ENCODE measurements around the gene DPP8. TPM values are rescaled to one million over a fixed set of nuclear protein-coding genes. Genes with fewer than 3 reads are reported as not detected.

DPP8 gene
- total and polyA plus RNA-seq, 10 of the 15 experiments (the other 5 are each of a cell fraction or from before 2014, with no cell fraction given) = 12.0 to 30.6 (median 24.3) TPM

DNA sequence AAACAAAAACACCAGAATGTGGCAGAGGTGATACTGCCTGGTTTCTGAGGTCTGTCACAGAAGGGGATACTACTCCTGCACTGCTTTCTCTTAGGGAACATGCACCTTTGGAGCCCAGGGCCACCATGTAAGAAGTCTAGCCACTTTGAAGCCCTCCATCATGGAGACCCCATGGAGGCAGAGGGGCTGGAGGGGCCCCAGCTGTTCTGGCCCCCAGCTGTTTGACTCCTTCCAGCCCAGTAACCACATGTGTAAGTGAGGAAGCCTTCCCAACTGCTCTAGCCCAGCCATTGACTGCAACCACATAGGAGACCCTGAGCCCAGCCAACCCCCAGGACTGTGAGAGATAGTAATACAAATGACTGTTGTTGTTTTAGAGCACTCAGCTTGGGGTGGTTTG lies 85.8 kb downstream of the DPP8 start:
- no TSS peak for BruUV-seq (replicated peaks)
- no peak for FAIRE-seq
- TF ChIP-seq, protein P1, sequence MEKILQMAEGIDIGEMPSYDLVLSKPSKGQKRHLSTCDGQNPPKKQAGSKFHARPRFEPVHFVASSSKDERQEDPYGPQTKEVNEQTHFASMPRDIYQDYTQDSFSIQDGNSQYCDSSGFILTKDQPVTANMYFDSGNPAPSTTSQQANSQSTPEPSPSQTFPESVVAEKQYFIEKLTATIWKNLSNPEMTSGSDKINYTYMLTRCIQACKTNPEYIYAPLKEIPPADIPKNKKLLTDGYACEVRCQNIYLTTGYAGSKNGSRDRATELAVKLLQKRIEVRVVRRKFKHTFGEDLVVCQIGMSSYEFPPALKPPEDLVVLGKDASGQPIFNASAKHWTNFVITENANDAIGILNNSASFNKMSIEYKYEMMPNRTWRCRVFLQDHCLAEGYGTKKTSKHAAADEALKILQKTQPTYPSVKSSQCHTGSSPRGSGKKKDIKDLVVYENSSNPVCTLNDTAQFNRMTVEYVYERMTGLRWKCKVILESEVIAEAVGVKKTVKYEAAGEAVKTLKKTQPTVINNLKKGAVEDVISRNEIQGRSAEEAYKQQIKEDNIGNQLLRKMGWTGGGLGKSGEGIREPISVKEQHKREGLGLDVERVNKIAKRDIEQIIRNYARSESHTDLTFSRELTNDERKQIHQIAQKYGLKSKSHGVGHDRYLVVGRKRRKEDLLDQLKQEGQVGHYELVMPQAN (conservative IDR thresholded peaks at IDR 0.05) = no peak
- TF ChIP-seq PML (IDR thresholded peaks at IDR 0.05; ENCODE audit: low read length) (no peak), SMARCA5 (IDR thresholded peaks at IDR 0.05) (no peak), E2F4 (IDR thresholded peaks at IDR 0.05; ENCODE audit: low read depth, low read length) (no peak), RBBP5 (conservative IDR thresholded peaks at IDR 0.05) (no peak), STAT1 (conservative IDR thresholded peaks at IDR 0.05) (no peak), HDAC6 (IDR thresholded peaks at IDR 0.05; ENCODE audit: unreplicated experiment) (no peak), IRF5 (IDR thresholded peaks at IDR 0.05; ENCODE audit: borderline replicate concordance) (no peak), ZNF274 (IDR thresholded peaks at IDR 0.05; ENCODE audit: insufficient read depth, insufficient read length) (no peak), ATF2 (IDR thresholded peaks at IDR 0.05; ENCODE audit: low read length) (no peak), NFIC (IDR thresholded peaks at IDR 0.05; ENCODE audit: low read depth, low read length) (no peak), TCF12 (IDR thresholded peaks at IDR 0.05; ENCODE audit: low read depth, low read length) (no peak), MYC (IDR thresholded peaks at IDR 0.05; ENCODE audit: insufficient read depth, insufficient read length, insufficient replicate concordance, low read length, severe bottlenecking) (no peak), MYB (IDR thresholded peaks at IDR 0.05; ENCODE audit: borderline replicate concordance, low read depth, low read length) (no peak), FOS (IDR thresholded peaks at IDR 0.05; ENCODE audit: borderline replicate concordance, extremely low read depth, insufficient read length) (no peak)
- TF ChIP-seq, protein P2, sequence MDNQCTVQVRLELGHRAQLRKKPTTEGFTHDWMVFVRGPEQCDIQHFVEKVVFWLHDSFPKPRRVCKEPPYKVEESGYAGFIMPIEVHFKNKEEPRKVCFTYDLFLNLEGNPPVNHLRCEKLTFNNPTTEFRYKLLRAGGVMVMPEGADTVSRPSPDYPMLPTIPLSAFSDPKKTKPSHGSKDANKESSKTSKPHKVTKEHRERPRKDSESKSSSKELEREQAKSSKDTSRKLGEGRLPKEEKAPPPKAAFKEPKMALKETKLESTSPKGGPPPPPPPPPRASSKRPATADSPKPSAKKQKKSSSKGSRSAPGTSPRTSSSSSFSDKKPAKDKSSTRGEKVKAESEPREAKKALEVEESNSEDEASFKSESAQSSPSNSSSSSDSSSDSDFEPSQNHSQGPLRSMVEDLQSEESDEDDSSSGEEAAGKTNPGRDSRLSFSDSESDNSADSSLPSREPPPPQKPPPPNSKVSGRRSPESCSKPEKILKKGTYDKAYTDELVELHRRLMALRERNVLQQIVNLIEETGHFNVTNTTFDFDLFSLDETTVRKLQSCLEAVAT (IDR thresholded peaks at IDR 0.05) = no peak
- TF ChIP-seq, protein P3, sequence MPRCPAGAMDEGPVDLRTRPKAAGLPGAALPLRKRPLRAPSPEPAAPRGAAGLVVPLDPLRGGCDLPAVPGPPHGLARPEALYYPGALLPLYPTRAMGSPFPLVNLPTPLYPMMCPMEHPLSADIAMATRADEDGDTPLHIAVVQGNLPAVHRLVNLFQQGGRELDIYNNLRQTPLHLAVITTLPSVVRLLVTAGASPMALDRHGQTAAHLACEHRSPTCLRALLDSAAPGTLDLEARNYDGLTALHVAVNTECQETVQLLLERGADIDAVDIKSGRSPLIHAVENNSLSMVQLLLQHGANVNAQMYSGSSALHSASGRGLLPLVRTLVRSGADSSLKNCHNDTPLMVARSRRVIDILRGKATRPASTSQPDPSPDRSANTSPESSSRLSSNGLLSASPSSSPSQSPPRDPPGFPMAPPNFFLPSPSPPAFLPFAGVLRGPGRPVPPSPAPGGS (IDR thresholded peaks at IDR 0.05; ENCODE audit: borderline replicate concordance, insufficient read depth, low read depth, low read length, poor library complexity, severe bottlenecking) = no peak

More for the DNA sequence above, 85.8 kb downstream of the DPP8 start:
- Histone ChIP-seq H3K36me3 (ENCODE audit: control insufficient read depth in 2 of 2, insufficient read depth in 2 of 2, low read length in 1 of 2) (no peaks in the 10 kb centered on the region), H2AFZ (ENCODE audit: control insufficient read depth, low read depth, low read length) (no peak overlapping the region), H3K9ac (ENCODE audit: control insufficient read depth, insufficient read depth, low read length) (no peak overlapping the region), H3K79me2 (ENCODE audit: control insufficient read depth, insufficient read depth, low read length) (no peaks in the 10 kb centered on the region), H4K20me1 (ENCODE audit: control insufficient read depth, insufficient read depth) (no peaks in the 10 kb centered on the region), H3K27ac (ENCODE audit: control insufficient read depth, insufficient read depth) (no peak overlapping the region), H3K27me3 (replicated peaks in 1 of 2; ENCODE audit: control insufficient read depth in 2 of 2, insufficient read depth in 2 of 2, low read length in 1 of 2) (no peaks in the 10 kb centered on the region; a peak in 1 of 4 replicates), H3K9me3 (replicated peaks; ENCODE audit: control insufficient read depth, insufficient read depth, low read length) (no peaks in the 10 kb centered on the region), H3K4me1 (ENCODE audit: control insufficient read depth, insufficient read depth, low read length) (no peaks in the 10 kb centered on the region), H3K4me2 (ENCODE audit: control insufficient read depth, insufficient read depth) (no peak overlapping the region), H3K4me3 (no peak overlapping the region)
- in situ Hi-C loops (cut with MboI) (no loop called here), intact Hi-C loops (cut with micrococcal nuclease; ENCODE audit: unreplicated experiment) (no loop called here)
- DNase-seq (ENCODE audit: low read depth, low spot score) (no peak), ATAC-seq (no peak)
- POLR2A ChIA-PET = no interaction called here
- SMC1A ChIA-PET (ENCODE audit: uncharacterized antibody, unreplicated experiment) = interaction anchor here (0.6 kb wide), 1 partner anchor 51 kb away, joined by 3 read pairs; no protein-coding TSS in a partner anchor
- RAD21 ChIA-PET (ENCODE audit: unreplicated experiment) = no interaction called here
- CTCF ChIA-PET = no interaction called here
